Measurements from ENCODE around the gene SEMA3C.

DNA sequence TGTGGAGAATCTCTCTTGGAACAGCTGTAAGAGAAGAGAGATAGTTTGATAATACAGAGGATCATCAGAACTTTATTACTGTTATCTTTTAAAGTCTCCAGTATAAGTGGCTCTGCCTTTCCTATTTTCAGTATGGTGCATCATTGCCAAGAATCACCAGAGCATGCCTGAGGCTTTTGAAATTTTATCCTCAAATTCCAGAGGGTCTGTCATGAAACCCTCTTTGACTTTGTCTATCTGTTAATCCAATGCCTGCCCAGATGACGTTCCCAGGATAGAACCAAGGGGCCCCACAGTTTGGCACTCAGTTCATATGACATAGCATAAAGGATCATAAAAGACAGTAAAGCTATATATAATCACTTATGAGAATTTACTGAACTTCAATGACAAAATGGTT, 35.3 kb upstream of the SEMA3C start:
- TF ChIP-seq, protein P1, sequence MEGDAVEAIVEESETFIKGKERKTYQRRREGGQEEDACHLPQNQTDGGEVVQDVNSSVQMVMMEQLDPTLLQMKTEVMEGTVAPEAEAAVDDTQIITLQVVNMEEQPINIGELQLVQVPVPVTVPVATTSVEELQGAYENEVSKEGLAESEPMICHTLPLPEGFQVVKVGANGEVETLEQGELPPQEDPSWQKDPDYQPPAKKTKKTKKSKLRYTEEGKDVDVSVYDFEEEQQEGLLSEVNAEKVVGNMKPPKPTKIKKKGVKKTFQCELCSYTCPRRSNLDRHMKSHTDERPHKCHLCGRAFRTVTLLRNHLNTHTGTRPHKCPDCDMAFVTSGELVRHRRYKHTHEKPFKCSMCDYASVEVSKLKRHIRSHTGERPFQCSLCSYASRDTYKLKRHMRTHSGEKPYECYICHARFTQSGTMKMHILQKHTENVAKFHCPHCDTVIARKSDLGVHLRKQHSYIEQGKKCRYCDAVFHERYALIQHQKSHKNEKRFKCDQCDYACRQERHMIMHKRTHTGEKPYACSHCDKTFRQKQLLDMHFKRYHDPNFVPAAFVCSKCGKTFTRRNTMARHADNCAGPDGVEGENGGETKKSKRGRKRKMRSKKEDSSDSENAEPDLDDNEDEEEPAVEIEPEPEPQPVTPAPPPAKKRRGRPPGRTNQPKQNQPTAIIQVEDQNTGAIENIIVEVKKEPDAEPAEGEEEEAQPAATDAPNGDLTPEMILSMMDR (IDR thresholded peaks at IDR 0.05), result no peak
- no peak for TF ChIP-seq EZH2 (IDR thresholded peaks at IDR 0.05; ENCODE audit: borderline replicate concordance, insufficient read depth, low read depth, low read length, poor library complexity, severe bottlenecking)

Measured in B cell (primary cell).